Erythroblast (primary cell): ENCODE data around the gene FBXL16.

ENCODE experiments used
- GATA1 ChIP-seq: IDR thresholded peaks from 2 replicates; pipeline ENCODE4 v1.6.1; 2011; ENCODE audit warnings: low read depth, mild to moderate bottlenecking, control low read depth, low read length, moderate library complexity
- POLR2A ChIP-seq: IDR thresholded peaks from 2 replicates; pipeline ENCODE4 v1.6.1; 2011; ENCODE audit warnings: mild to moderate bottlenecking, low read length

DNA sequence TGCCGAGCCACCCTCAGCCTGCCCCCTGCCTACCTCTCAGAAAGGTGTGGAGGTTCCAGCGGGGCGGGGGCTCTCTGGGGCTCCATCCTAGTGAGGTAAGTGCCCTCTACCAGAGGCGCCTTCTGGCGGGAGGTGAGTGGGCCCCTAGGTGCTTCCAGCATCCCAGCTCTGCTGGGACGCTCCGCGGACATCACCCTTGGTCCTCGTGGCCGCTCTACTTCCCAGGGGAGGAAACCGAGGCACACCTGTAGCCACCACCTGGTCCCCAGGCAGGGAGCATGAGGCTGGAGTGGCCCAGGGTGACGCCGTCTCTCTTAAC is 62.6 kb downstream of the FBXL16 start:
- no peak for TF ChIP-seq POLR2A
- TF ChIP-seq GATA1 = no peak
